Measurements from ENCODE around the gene TMEM213. TPM values are rescaled to one million over a fixed set of nuclear protein-coding genes. Genes with fewer than 3 reads are reported as not detected.

TMEM213 gene
- total and polyA plus RNA-seq, 2 of the 8 experiments (the other 6 are each of a cell fraction or from before 2014, with no cell fraction given) = 0.21 to 0.67 TPM

DNA sequence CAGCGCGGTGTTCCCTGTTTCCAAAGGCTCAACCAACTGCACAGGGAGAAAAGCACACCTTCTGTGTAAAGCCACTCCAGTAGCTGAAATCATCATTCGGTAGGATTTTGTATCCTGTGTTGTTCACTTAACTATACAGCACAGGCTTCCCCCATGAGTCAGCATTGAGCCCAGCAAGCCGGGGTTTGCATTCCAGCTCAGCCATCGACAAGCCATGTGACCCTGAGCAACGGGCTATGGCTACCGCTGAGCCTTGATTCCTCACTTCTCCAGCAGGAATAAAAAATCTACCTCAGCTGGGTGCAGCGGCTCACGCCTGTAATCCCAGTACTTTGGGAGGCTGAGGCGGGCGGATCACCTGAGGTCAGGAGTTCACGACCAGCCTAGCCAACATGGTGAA lies 44.3 kb downstream of the TMEM213 start (continued):
- TF ChIP-seq, protein P1, sequence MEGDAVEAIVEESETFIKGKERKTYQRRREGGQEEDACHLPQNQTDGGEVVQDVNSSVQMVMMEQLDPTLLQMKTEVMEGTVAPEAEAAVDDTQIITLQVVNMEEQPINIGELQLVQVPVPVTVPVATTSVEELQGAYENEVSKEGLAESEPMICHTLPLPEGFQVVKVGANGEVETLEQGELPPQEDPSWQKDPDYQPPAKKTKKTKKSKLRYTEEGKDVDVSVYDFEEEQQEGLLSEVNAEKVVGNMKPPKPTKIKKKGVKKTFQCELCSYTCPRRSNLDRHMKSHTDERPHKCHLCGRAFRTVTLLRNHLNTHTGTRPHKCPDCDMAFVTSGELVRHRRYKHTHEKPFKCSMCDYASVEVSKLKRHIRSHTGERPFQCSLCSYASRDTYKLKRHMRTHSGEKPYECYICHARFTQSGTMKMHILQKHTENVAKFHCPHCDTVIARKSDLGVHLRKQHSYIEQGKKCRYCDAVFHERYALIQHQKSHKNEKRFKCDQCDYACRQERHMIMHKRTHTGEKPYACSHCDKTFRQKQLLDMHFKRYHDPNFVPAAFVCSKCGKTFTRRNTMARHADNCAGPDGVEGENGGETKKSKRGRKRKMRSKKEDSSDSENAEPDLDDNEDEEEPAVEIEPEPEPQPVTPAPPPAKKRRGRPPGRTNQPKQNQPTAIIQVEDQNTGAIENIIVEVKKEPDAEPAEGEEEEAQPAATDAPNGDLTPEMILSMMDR (IDR thresholded peaks at IDR 0.05; ENCODE audit: control extremely low read depth in 1 of 3, insufficient read depth in 1 of 3, low read depth in 1 of 3, low read length in 3 of 3) = no peak
- no peak for TF ChIP-seq SIRT6 (IDR thresholded peaks at IDR 0.05; ENCODE audit: low read length)
- TF ChIP-seq CEBPB (IDR thresholded peaks at IDR 0.05; ENCODE audit: low read depth, low read length) = no peak
- TF ChIP-seq TEAD4 (IDR thresholded peaks at IDR 0.05; ENCODE audit: low read depth, low read length) = peak; percentile 82
- TF ChIP-seq, protein P2, sequence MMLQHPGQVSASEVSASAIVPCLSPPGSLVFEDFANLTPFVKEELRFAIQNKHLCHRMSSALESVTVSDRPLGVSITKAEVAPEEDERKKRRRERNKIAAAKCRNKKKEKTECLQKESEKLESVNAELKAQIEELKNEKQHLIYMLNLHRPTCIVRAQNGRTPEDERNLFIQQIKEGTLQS (IDR thresholded peaks at IDR 0.05; ENCODE audit: insufficient read depth, low read depth, low read length) = no peak
- no peak for TF ChIP-seq SP4 (IDR thresholded peaks at IDR 0.05; ENCODE audit: low read length)
- TF ChIP-seq BACH1 (IDR thresholded peaks at IDR 0.05; ENCODE audit: low read length) = peak; percentile 71
- TF ChIP-seq RAD21 (IDR thresholded peaks at IDR 0.05 in 1 of 2, conservative IDR thresholded peaks at IDR 0.05 in 1 of 2; ENCODE audit: low read depth in 2 of 2, low read length in 2 of 2) = no peak
- TF ChIP-seq CREB1 (IDR thresholded peaks at IDR 0.05) = no peak

Measured in H1 (cell line).